GM19328 (cell line): ENCODE measurements around the gene KCNQ4.

Experiments
- ATAC-seq: cut with Tn5 transposase; IDR thresholded peaks from one replicate; pipeline ENCODE4 v1.9.1; 2021; ENCODE audit warnings: mild to moderate bottlenecking, moderate library complexity; ENCODE audit not compliant: unreplicated experiment

The KCNQ4 gene

GRCh38 chr1:40818264-40818961 lies 34.8 kb downstream of the KCNQ4 start:
- ATAC-seq = peak; percentile 64

GRCh38 chr1:40819101-40819500 lies 35.5 kb downstream of the KCNQ4 start:
- ATAC-seq = no peak

DNA sequence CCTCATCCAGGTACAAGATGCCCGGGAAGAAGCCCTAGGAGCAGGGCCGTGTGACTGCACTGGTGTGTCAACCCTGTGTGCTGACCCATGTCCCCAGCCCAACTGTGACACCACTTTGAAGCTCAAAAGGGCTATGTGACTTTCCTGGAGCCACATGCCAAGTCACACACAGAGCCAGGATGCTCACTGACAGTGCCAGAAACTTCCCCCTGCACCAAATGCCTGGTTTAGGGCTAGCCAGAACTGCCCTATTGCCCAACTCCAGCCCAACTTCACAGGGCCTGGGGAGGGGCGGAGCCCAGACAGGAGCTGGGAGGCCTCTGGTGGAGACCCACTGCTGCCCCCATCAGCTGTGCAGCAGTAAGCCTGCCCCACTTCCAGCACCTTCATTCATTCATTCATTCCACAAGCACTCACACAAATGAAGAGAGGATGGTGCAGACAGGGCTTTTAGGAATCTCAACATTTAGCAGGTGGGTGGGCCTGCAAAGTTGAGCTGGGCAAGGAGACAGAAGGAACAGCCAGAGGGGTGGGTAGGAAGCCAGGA lies 36.7 kb downstream of the KCNQ4 start:
- ATAC-seq = no peak

DNA sequence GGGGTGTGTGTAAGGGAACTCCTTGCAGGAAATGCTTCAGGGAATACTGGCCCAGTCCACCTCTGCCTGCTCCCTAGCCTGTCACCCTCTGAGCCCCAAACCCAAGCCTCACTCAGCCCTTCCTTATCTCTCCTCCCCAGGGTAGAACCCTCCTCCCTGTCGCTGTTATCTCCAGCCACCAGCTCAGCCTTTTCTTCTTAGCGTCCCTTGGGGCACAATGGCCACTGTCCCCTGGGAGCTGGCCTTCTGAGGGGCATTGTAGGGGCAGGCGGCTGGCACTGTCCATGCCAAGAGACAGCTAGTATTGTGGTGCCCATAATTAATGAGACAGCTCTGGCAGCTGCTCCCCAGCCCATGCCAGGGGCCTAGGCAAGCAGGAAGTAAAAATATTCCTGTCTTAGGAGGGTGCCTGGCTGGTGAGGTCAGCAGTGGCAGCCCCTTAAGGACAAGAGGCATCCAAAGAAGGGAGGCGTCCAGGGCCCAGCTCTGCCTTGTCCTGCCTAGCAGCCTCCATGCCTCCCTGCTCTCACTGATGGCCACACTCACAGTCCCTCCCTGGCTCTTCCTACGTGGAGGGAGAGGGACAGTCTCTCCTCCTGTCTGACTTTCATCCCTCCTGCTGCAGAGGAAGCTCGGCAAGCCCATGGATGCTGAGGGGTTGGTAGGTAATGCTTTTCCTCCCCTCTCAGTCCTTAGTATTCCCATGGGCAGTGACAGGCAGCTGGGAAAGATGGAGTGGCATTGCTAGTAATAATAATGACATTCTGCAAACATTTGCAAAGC lies 37.5 kb downstream of the KCNQ4 start:
- no peak for ATAC-seq

GRCh38 chr1:40822890-40823289 lies 39.3 kb downstream of the KCNQ4 start:
- no peak for ATAC-seq

DNA sequence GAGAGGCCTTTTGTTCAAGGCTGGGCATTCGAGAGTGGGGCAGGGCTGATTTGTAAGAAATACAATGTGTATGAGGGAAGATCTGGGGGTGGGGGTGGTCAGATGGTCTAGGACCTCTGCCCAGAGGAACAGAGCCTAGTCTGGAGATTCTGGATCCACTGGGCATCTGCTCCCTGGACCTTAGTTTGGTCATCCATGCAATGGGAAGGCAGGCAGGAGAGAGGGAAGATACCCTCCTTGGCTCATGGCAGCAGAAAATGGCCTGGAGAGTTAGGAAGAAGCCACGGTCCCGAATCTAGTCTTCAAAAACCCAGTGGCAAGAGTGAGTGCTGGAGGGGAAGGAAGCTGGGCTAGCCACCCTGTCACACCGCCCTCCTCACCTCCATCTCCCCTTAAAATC lies 39.8 kb downstream of the KCNQ4 start:
- no peak for ATAC-seq

DNA sequence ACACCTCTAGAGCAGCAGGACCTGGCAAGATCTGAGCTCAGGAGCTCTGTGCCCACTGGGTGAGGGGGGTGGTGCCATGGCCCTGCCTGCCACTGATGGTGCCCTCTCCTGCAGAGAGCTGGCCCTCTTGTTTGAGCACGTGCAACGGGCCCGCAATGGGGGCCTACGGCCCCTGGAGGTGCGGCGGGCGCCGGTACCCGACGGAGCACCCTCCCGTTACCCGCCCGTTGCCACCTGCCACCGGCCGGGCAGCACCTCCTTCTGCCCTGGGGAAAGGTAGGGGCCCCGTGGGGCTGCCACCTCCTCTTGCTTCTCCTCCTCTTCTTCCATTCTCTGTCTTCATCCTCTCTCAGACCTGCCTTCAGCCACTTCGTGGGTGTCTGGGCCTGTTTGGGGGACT lies 40.4 kb downstream of the KCNQ4 start:
- ATAC-seq = no peak

DNA sequence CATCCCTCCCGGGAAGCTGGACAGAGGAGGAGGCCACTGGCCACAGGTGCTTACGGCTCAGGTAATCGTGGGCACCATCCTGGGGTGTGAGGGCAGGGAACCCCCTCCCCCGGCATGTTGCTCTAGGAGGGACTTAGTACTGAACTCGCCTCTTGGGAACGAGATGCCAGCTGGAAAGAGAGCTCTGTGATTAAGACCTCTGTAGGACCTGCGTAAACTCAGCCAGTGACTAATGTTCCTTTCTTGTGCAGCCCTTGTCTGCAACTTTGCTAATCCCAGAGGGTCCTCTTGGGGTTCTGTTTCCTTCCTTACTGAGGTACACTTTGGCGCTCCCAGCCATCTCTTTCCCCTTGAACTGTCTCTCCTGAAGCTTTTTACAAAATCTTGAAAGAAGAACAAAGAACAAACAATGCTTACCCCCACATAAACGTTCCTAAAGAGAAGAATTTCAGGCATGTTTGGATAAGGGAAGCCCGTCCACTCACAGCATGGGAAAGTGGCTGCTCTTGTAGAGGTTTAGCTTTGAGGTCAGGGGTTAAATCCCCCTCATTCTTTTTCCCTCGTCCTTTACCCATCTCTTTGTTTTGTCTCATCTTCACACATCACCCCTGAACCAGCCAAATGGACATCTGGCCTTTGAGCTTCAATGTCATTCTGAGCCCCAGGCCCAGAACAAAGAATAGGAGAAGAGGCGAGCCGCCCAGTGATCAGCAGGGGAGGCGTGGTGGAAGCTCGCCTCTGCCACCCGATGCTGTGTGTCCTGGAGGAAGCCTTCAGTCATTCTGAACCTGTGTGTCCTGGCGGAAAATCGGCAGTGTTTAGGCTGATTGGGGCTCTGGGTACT lies 41.2 kb downstream of the KCNQ4 start:
- no peak for ATAC-seq

GRCh38 chr1:40825435-40825788 lies 41.8 kb downstream of the KCNQ4 start:
- no peak for ATAC-seq

- ATAC-seq = no peak
These were observed 42.4 kb downstream of the KCNQ4 start for GRCh38 chr1:40825996-40826395.

GRCh38 chr1:40829631-40830245 lies 46.2 kb downstream of the KCNQ4 start:
- no peak for ATAC-seq

GRCh38 chr1:40830419-40830943 lies 46.9 kb downstream of the KCNQ4 start:
- no peak for ATAC-seq

- no peak for ATAC-seq
These were observed 47.6 kb downstream of the KCNQ4 start for GRCh38 chr1:40831001-40831732.

DNA sequence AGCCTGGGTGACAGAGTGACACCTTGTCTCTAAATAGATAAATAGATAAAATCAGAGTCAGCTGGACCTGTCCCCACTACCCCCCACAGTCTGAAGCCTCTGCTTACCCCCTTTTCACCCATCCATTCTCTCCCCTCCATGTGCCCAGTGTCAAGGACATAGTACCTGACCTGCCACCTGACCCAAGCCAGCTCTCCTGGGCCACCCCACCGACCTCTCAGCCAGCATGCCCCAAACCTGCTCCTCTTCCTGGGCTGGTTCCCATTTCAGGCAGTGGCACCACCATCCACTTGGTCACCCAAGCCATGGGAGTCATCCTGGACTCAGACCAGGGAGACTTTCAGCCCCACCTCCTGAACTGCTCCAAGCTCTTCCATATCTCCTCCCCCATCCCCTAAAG lies 50.4 kb downstream of the KCNQ4 start:
- no peak for ATAC-seq

GRCh38 chr1:40834968-40835545 lies 51.5 kb downstream of the KCNQ4 start:
- no peak for ATAC-seq

DNA sequence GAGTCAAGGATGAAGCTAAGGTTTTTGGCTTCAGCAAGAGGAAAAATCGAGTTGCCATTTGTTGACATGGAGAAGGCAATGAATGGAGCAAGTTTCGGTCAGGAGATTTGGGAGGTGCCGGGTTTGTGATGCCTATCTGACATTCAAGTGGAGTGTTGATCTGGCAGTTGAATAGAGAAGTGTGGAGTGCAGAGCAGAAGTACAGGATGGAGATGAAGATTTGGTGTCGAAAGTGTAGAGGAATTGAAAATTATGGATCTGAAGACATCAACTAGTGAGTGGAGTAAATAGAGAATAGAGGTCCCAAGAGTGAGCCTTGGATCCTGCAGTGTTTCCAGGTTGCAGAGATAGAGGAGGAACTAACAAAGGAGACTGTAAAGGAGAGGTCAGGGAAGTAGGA lies 52.7 kb downstream of the KCNQ4 start:
- ATAC-seq = no peak

DNA sequence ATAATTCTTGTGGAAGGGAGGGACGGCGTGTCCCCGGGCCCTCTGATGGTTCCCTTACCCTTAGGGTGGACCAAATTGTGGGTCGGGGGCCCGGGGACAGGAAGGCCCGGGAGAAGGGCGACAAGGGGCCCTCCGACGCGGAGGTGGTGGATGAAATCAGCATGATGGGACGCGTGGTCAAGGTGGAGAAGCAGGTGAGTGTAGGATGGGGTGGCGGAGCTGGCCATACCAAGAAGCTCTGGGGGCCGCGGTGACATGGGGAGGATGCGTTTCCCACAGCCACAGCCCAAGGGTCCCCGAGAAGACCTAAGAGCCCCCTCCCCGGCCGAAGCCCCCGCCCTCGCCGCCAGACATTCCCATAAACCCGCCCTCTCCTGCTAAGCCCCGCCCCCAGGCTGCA lies 54.0 kb downstream of the KCNQ4 start:
- ATAC-seq = no peak

GRCh38 chr1:40838045-40838979 lies 54.7 kb downstream of the KCNQ4 start:
- ATAC-seq = no peak
